Keratinocyte (primary cell): Measurements from ENCODE around the gene RPL13. TPM values are rescaled to one million over a fixed set of nuclear protein-coding genes. Genes with fewer than 3 reads are reported as not detected.

Experiments used
- DNase-seq: peaks from one replicate; pipeline ENCODE4 v3.0.0-alpha.2; 2011; ENCODE audit warnings: low read depth, missing footprints, low spot score
- FAIRE-seq: peaks from 2 replicates; lab custom pipeline; 2011; peaks lifted over from hg19 to GRCh38; lab: Jason Lieb, UNC
- H2AFZ ChIP-seq: 2 replicates; pipeline ENCODE4 v1.6.0; 2012; ENCODE audit warnings: low read length, control low read depth, inconsistent platforms; ENCODE audit not compliant: control insufficient read depth
- H3K27ac ChIP-seq: 2 replicates; pipeline ENCODE4 v1.5.1; 2011; ENCODE audit warnings: low read length; ENCODE audit not compliant: control insufficient read depth, insufficient read depth
- H3K27me3 ChIP-seq: 3 replicates; pipeline ENCODE4 v1.6.0; 2011; ENCODE audit warnings: low read length; ENCODE audit not compliant: control insufficient read depth, insufficient read depth; ENCODE audit errors: extremely low read depth
- H3K36me3 ChIP-seq, 2 experiments: 2 replicates in 1 of 2; 3 replicates in 1 of 2; pipeline ENCODE4 v1.5.1; 2011; ENCODE audit warnings: low read length in 2 of 2, mild to moderate bottlenecking in 1 of 2; ENCODE audit not compliant: control insufficient read depth in 2 of 2, insufficient read depth in 2 of 2; ENCODE audit errors: extremely low read depth in 1 of 2
- H3K4me1 ChIP-seq: 3 replicates; pipeline ENCODE4 v1.5.1; 2011; ENCODE audit warnings: low read length; ENCODE audit not compliant: control insufficient read depth, insufficient read depth; ENCODE audit errors: extremely low read depth
- H3K4me2 ChIP-seq: 3 replicates; pipeline ENCODE4 v1.6.0; 2011; ENCODE audit warnings: low read depth, low read length; ENCODE audit not compliant: control insufficient read depth, insufficient read depth; ENCODE audit errors: extremely low read depth
- H3K4me3 ChIP-seq, 3 experiments: fragments of 200-600 bp in 1 of 3; sonication (generic) in 1 of 3; 2 replicates in 2 of 3; 3 replicates in 1 of 3; pipeline ENCODE4 v1.5.1; 2011 to 2016; ENCODE audit warnings: low read length in 3 of 3, mild to moderate bottlenecking in 3 of 3, control low read depth in 2 of 3, inconsistent platforms in 1 of 3, low read depth in 1 of 3, mixed read lengths in 1 of 3, mixed run types in 1 of 3, moderate library complexity in 1 of 3; ENCODE audit not compliant: control insufficient read depth in 2 of 3, insufficient read depth in 2 of 3; ENCODE audit errors: extremely low read depth in 1 of 3
- H3K79me2 ChIP-seq: 2 replicates; pipeline ENCODE4 v1.6.0; 2012; ENCODE audit warnings: low read length; ENCODE audit not compliant: control insufficient read depth, insufficient read depth
- H3K9ac ChIP-seq: 3 replicates; pipeline ENCODE4 v1.6.0; 2011; ENCODE audit warnings: low read length; ENCODE audit not compliant: control insufficient read depth, insufficient read depth; ENCODE audit errors: extremely low read depth
- H3K9me1 ChIP-seq: 3 replicates; pipeline ENCODE4 v1.6.0; 2011; ENCODE audit warnings: low read length; ENCODE audit not compliant: control insufficient read depth, insufficient read depth; ENCODE audit errors: extremely low read depth
- H3K9me3 ChIP-seq: 2 replicates; pipeline ENCODE4 v1.5.1; 2012; ENCODE audit warnings: low read depth, low read length; ENCODE audit not compliant: control insufficient read depth
- H4K20me1 ChIP-seq: 3 replicates; pipeline ENCODE4 v1.6.0; 2011; ENCODE audit warnings: low read length; ENCODE audit not compliant: control insufficient read depth, insufficient read depth; ENCODE audit errors: extremely low read depth
- EZH2 ChIP-seq: IDR thresholded peaks from one replicate; pipeline ENCODE4 v1.6.1; 2012; ENCODE audit warnings: inconsistent platforms, mild to moderate bottlenecking, low read length, moderate library complexity
- dilution Hi-C: fragments of 300-500 bp; cut with MboI; formaldehyde crosslinking; loops from one replicate; pipeline ENCODE4 v1.7.0; 2020; ENCODE audit warnings: low sequenced_read_pairs; ENCODE audit not compliant: extremely low pct_ligation_motif_present
- polyA plus RNA-seq, 5 experiments: library from polyadenylated mRNA; depleted of rRNA in 3 of 5; stranded (reverse) in 3 of 5; stranded (forward) in 1 of 5; unstranded in 1 of 5; fragments of >200 nt; gene quantifications; 1 replicate in 1 of 5; 2 replicates in 3 of 5; 3 replicates in 1 of 5; pipeline versions ENCODE4 v1.2.1 to v1.2.3, GENCODE V29; 2011 to 2012; ENCODE audit warnings: missing spikeins in 2 of 5, low read depth in 1 of 5, low replicate concordance in 1 of 5
- TF ChIP-seq, protein P1 (sequence below), 3 experiments: IDR thresholded peaks in 1 of 3; conservative IDR thresholded peaks in 1 of 3; optimal IDR thresholded peaks in 1 of 3; 2 replicates in 2 of 3; 3 replicates in 1 of 3; pipeline versions ENCODE3 to v1.5.1; 2011; ENCODE audit warnings: low read length in 3 of 3, mild to moderate bottlenecking in 3 of 3, moderate library complexity in 2 of 3, control low read depth in 1 of 3, inconsistent platforms in 1 of 3; ENCODE audit not compliant: insufficient read depth in 2 of 3; ENCODE audit errors: extremely low read depth in 1 of 3

Gene RPL13
- polyA plus RNA-seq, 1 donor (not counting 4 experiments of a cell fraction or from before 2014, with no cell fraction given): 2,095 TPM

GRCh38 chr16:89540557-89540956 lies 19.9 kb upstream of the RPL13 start:
- H3K27ac ChIP-seq: no peak overlapping the region
- FAIRE-seq (no peak), DNase-seq (no peak)
- H2AFZ ChIP-seq: no peak overlapping the region
- H3K4me2 ChIP-seq: no peak overlapping the region
- H3K4me1 ChIP-seq: no peaks in the 10 kb centered on the region
- no peak overlapping the region for H3K4me3 ChIP-seq
- dilution Hi-C loops: no loop called here
- no peaks in the 10 kb centered on the region for H3K9me3 ChIP-seq
- H3K9me1 ChIP-seq: no peaks in the 10 kb centered on the region
- no peak for TF ChIP-seq EZH2
- TF ChIP-seq, protein P1, sequence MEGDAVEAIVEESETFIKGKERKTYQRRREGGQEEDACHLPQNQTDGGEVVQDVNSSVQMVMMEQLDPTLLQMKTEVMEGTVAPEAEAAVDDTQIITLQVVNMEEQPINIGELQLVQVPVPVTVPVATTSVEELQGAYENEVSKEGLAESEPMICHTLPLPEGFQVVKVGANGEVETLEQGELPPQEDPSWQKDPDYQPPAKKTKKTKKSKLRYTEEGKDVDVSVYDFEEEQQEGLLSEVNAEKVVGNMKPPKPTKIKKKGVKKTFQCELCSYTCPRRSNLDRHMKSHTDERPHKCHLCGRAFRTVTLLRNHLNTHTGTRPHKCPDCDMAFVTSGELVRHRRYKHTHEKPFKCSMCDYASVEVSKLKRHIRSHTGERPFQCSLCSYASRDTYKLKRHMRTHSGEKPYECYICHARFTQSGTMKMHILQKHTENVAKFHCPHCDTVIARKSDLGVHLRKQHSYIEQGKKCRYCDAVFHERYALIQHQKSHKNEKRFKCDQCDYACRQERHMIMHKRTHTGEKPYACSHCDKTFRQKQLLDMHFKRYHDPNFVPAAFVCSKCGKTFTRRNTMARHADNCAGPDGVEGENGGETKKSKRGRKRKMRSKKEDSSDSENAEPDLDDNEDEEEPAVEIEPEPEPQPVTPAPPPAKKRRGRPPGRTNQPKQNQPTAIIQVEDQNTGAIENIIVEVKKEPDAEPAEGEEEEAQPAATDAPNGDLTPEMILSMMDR (optimal IDR thresholded peaks at IDR 0.05 in 1 of 3, IDR thresholded peaks at IDR 0.05 in 1 of 3, conservative IDR thresholded peaks at IDR 0.05 in 1 of 3; ENCODE audit: extremely low read depth in 1 of 3, insufficient read depth in 2 of 3, low read length in 3 of 3): no peak
- H3K9ac ChIP-seq: no peak overlapping the region
- H3K36me3 ChIP-seq: peaks cover 24 to 34% of the 10 kb centered on the region in 2 experiments
- H3K27me3 ChIP-seq: no peaks in the 10 kb centered on the region
- no peaks in the 10 kb centered on the region for H4K20me1 ChIP-seq
- peaks cover 6% of the 10 kb centered on the region for H3K79me2 ChIP-seq

- H3K4me1 ChIP-seq: no peaks in the 10 kb centered on the region
- no peak for TF ChIP-seq EZH2
- TF ChIP-seq, protein P1 (optimal IDR thresholded peaks at IDR 0.05 in 1 of 3, IDR thresholded peaks at IDR 0.05 in 1 of 3, conservative IDR thresholded peaks at IDR 0.05 in 1 of 3; ENCODE audit: extremely low read depth in 1 of 3, insufficient read depth in 2 of 3, low read length in 3 of 3): no peak
- H3K9me1 ChIP-seq: no peaks in the 10 kb centered on the region
- no peak overlapping the region for H2AFZ ChIP-seq
- peaks cover 5% of the 10 kb centered on the region for H3K79me2 ChIP-seq
- dilution Hi-C loops: no loop called here
- H3K36me3 ChIP-seq: peaks cover 23 to 34% of the 10 kb centered on the region in 2 experiments
- no peak for FAIRE-seq
- no peak overlapping the region for H3K9ac ChIP-seq
- H3K9me3 ChIP-seq: no peaks in the 10 kb centered on the region
- no peak overlapping the region for H3K27ac ChIP-seq
- H3K4me2 ChIP-seq: no peak overlapping the region
- DNase-seq: no peak
- H3K27me3 ChIP-seq: no peaks in the 10 kb centered on the region
- H3K4me3 ChIP-seq: no peak overlapping the region
- H4K20me1 ChIP-seq: no peaks in the 10 kb centered on the region
Observed at GRCh38 chr16:89541792-89542191, 18.7 kb upstream of the RPL13 start.
